Glomerular endothelial cell (primary cell): ENCODE measurements around the gene SLC2A13. TPM values are rescaled to one million over a fixed set of nuclear protein-coding genes. Genes with fewer than 3 reads are reported as not detected.
"Not testable (repeated sequence)": the region's sequence is repeated elsewhere in the genome, so short reads cannot be mapped to it uniquely, and the experiment has no call there.

Experiments used
- DNase-seq: peaks from one replicate; pipeline ENCODE4 v3.0.0-alpha.2; 2011; ENCODE audit warnings: low read depth, low spot score; ENCODE audit errors: extremely low read depth
- total RNA-seq: library from RNA; depleted of rRNA; stranded (reverse); fragments of >200 nt; gene quantifications from 2 replicates; pipeline ENCODE4 v1.2.3, GENCODE V29; 2015

Gene SLC2A13
- total RNA-seq, 1 donor from 2014 or later: 5.7 TPM

DNA sequence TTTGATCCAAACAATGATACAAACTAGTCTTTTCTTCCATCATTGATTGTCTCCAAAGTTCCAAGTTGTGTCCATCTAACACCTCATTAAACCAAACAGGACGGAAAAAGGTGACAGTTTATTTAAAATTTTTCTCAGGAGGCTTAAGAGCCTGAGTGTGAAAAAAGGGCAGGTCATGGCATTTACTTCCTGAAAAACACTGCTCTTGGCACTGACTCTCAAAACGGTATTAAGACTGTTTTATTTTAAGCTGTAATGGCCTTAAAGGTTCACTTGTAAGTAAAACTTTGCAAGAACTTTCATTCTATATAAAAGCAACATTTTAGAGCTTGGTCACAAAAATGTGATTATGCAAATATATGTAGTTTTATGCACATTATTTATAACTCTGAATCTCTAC, 222.5 kb downstream of the SLC2A13 start:
- no peak for DNase-seq

- no peak for DNase-seq
Observed at GRCh38 chr12:39878753-39879152, 227.1 kb downstream of the SLC2A13 start.

DNA sequence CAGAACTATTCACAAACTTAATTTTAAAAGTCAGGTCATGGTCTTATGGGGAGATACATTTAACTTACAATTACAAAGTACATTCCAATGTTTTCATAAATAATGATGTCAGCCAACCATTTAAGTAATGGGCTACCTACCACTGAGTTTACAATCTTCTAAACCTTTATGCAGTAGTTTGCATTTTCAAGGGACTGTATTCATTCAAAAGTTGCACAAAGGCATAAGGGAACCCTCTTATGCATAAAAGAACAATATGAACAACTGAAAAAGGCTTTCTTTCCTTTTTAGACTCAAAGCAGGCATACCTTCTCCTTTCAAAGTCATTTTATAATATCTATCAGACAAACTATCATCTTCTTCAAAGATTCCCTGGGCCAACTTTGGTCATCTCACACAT, 230.2 kb downstream of the SLC2A13 start:
- no peak for DNase-seq

DNA sequence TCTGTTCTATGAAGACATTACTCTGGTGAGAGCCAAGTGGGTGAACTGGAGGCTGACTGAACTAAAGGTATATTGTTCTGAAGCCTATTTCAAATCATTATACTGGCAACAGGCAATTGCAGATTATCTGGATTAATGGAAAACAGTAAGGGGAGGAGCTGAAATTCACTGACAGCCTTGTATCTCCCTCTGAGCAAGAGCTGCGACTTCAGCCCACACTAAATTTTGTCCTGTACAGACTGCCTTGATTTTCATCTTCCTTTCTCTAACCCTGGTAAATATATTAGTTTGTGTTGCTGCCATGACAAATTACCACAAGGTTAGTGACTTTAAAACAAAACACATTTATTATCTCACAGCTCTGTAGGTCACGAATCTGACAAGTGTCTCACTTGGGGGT, 231.1 kb downstream of the SLC2A13 start:
- no peak for DNase-seq

GRCh38 chr12:39873065-39873464, 232.8 kb downstream of the SLC2A13 start:
- no peak for DNase-seq

GRCh38 chr12:39872425-39872824, 233.5 kb downstream of the SLC2A13 start:
- no peak for DNase-seq

DNA sequence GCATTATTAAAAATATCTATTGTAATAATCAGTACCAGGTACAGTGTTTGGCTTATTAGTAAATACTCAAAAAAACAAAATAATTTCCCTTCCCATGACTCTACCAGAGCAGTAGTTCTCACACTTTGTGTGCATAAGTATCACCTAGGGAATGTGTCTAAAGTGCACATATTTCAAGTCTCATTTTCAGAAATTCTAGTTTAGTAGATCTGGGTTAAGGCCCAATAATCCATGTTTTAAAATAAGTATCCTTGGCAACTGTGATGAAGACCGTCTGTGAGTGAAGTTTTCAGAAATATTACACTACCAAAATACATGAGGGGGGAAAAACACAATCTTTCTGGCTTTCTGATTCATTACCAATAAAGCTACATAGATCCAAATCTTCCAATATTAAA, 237.6 kb downstream of the SLC2A13 start:
- no peak for DNase-seq

- no peak for DNase-seq
Observed at GRCh38 chr12:39867631-39868327, 238.1 kb downstream of the SLC2A13 start.

GRCh38 chr12:39866135-39866534, 239.7 kb downstream of the SLC2A13 start:
- DNase-seq: no peak

- DNase-seq: no peak
Observed at GRCh38 chr12:39860695-39861094, 245.2 kb downstream of the SLC2A13 start.

GRCh38 chr12:39853003-39853402, 252.9 kb downstream of the SLC2A13 start:
- DNase-seq: no peak

DNA sequence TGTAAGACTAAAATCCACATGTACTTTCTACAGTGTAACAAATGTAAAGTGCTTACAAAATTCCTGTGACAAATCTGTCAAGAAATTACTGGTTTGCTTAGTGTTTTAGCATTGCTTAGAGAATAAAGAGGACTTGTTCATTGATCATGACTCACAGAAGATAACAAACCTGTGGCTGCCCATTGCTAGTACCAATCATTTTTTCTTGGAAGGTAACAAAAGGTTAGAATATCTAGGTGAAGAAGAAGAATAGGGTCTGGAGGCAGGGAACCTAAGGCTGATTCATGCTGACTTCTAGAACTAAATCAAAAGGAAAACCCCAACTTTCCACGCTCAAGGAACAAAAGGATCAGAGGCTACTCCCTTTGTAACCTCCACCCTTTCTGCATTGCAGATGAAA, 253.5 kb downstream of the SLC2A13 start:
- no peak for DNase-seq

DNA sequence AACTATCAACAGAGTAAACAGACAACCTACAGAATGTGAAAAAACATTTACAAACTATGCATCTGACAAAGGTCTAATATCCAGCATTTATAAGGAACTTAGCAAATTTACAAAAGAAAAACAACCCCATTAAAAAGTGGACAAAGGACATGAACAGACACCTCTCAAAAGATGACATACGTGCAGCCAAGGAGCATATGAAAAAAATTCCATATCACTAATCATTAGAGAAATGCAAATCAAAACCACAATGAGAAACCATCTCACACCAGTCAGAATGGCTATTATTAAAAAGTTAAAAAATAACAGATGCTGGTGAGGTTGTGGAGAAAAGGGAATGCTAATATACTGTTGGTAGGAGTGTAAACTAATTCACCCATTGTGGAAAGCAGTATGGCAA, 257.7 kb downstream of the SLC2A13 start:
- not testable (repeated sequence) for DNase-seq

DNA sequence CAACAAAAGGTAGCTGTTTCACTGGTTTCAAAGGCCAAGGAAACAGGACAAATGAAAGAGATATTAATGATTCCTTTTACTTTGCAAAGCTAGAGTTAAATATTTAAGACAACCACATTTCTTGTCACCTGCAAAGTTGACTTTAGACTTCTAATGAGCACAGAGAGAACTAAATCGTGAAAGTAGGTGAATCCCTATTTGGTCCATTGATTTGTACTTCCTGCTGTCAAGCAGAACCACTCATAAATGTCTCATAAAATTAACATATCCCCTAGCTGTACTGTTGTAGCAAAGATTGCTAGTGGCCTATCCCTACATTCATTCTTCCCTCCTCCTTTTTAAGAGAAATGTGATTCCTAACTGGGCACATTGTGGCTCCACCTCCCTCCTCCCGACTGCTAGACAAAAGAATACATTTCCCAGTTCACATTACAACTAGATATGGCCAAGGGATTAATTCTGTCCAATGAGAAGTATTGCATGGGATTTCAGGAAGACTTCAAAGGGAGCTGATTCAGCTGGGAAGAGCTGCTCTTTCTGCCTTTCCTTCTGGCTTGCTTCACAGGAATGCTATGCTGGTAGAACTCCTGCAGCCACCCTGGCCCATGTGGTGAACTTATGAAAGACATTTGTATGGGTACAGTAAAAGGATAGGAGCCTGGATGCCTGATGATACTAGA, 258.8 kb downstream of the SLC2A13 start:
- DNase-seq: no peak

DNA sequence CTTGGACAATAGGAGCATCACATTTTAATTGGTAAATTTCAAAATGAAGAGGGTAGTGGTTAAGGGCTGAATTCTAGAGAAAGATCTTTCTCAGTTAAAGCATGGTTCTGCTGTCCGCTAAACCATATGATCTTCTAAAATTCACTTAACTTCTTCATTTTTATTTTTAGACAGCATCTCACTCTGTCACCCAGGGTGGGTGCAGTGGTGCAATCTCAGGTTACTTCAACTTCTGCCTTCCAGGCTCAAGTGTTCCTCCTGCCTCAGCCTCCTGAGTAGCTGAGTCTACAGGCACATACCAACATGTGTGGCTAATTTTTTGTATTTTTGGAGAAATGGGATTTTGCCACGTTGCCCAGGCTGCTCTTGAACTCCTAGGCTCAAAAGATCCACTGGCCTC, 259.6 kb downstream of the SLC2A13 start:
- DNase-seq: no peak

GRCh38 chr12:39840422-39840821, 265.5 kb downstream of the SLC2A13 start:
- no peak for DNase-seq

DNA sequence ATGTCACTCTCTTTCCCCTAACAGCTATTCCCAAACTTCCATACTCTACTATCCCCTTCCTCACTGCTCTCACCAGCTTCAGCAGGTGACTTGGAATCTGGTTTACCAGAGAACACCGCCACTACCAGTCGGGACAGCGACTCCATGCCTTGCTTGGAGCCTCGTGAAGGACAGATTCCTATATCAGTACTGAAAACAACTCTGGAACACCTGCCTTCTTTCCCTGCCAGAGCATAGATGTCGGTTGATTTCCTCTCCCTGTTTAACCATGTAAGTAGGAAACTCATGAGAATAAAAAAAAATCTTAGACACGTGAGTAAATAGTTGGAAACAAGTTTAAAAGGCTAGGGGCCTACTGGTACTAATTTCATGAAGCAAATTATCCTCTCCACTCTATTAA, 266.8 kb downstream of the SLC2A13 start:
- DNase-seq: no peak

- no peak for DNase-seq
Observed at GRCh38 chr12:39835517-39836489, 270.1 kb downstream of the SLC2A13 start.

- no peak for DNase-seq
Observed at GRCh38 chr12:39831587-39832315, 274.1 kb downstream of the SLC2A13 start.

DNA sequence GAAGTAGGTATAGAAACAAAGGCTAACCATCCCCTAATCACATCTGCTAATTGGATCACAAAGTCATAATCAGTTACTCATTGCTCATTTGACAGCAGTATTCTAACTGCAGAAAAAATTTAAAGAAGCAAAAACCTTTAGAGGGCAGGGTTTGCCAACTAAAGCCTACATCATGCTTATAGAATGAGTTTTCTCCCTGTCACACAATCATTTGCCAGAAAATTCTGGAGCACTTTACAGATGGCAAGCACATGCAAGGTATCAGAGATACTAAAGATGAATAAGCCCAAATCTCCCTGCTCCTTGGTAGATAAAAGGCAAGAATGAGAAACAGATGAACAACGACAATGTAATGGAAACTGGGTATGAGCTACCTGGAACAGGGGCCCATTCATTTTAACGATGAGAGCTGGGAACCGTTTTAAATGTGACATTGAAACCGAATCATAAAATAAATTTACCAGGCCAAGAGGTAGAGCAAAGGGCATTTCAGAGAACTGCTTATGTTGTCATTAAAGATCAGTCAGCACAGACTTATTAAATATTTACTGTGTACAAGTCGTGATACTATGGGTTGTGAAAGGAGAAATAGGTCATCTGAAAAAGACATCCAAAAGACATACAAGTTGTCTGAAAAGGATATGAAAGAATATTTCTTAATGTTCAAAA, 274.9 kb downstream of the SLC2A13 start:
- DNase-seq: no peak
